Activated naive CD8-positive, alpha-beta T cell treated with anti-CD3 and anti-CD28 coated beads, Interleukin-2, amount 50 U/mL, for 24 hours (primary cell): Measurements from ENCODE around the gene CHD6.

Source experiments
- ATAC-seq: fragments of 150-1000 bp; cut with Tn5 transposase; one replicate; pipeline ENCODE4 v1.10.0; 2021
- DNase-seq: peaks from one replicate; pipeline ENCODE4 v3.0.0; 2021
- H3K27ac Mint-ChIP-seq: one replicate; pipeline ENCODE4 v1.8.0; 2021; ENCODE audit warnings: mild to moderate bottlenecking, mixed read lengths
- H3K27me3 Mint-ChIP-seq: one replicate; pipeline ENCODE4 v1.8.0; 2021; ENCODE audit warnings: mixed read lengths
- H3K36me3 Mint-ChIP-seq: one replicate; pipeline ENCODE4 v1.8.0; 2021; ENCODE audit warnings: low read depth, mixed read lengths
- H3K4me1 Mint-ChIP-seq: one replicate; pipeline ENCODE4 v1.8.0; 2021; ENCODE audit warnings: mixed read lengths
- H3K4me3 Mint-ChIP-seq: one replicate; pipeline ENCODE4 v1.8.0; 2021; ENCODE audit warnings: mild to moderate bottlenecking, moderate library complexity, mixed read lengths
- H3K9me3 Mint-ChIP-seq: one replicate; pipeline ENCODE4 v1.8.0; 2021; ENCODE audit warnings: mixed read lengths

The CHD6 gene

DNA sequence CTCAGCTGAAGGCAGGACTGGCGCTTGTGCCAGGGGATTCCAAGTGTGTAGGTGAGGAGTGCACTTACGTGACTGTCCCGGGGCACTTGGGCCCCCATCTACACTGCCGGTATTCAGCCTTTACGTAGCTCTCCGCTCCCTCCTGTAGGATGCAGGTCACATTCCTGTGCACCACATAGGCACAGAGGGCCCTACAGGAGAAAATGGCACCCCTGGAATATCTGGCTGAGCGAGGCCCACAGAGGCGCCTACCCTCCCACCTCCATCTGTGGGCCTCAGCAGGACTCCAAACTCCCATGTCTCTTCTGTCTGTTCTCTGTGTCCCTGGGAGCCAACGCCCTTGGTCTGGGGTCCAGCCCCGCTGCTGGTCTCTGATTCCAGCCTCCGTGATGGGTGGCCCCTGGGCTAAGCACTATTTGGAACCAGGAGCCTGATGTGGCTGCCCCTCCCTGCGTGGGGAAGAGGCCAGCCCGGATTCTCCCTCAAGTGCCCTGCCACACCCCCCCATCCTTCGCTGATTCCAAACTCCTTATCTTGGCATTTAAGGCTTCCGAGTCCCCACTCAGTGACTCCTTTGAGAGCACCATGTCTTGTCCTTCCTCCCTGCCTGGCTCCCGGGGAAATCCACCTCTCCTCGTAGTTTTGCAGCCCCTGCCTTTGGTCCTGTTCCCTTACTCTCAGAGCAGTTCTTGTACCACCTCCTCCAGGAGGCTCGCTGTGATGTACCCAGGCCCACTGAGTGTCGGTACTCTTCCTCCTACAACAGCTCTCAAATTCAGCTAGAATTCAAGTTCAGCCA, 253.0 kb downstream of the CHD6 start:
- no peaks in the 10 kb centered on the region for H3K9me3 Mint-ChIP-seq
- no peak overlapping the region for H3K27ac Mint-ChIP-seq
- ATAC-seq (no peak), DNase-seq (no peak)
- H3K4me3 Mint-ChIP-seq: no peak overlapping the region
- no peaks in the 10 kb centered on the region for H3K36me3 Mint-ChIP-seq
- peaks cover 32% of the 10 kb centered on the region for H3K27me3 Mint-ChIP-seq
- H3K4me1 Mint-ChIP-seq: peaks cover 5% of the 10 kb centered on the region

DNA sequence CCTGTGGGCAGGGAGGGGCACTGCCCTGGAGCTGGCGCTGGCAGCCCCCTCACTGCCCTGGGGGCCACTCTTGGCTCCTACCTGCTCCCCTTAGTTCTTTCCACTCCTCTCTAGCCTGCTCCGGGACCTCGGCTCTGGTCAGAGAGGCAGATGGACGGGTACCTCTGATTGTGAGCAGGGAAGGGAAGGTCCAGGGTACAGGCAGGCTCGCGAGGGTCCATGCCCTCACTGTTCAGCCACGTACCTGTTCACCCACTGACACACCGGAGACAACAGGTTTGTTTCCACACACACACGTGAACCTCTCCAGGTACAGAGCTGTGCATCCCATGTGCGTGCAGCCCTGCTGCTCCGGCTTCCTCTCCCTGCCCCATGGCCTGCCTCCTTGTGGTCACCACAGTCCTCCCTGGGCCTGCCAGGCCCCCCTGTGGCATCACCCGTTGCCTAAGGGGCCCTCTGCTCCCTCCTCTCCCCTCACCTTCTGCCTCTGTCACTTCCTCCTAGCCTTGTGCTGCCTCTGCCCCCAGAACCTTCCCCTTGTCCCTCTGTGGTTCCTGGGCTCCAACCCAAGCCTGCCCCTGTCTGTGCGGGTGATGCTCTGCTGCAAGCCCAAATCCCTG, 253.8 kb downstream of the CHD6 start:
- Mint-ChIP-seq H3K36me3 (no peaks in the 10 kb centered on the region), H3K27me3 (peaks cover 24% of the 10 kb centered on the region), H3K4me1 (peaks cover 5% of the 10 kb centered on the region), H3K9me3 (no peaks in the 10 kb centered on the region), H3K4me3 (no peak overlapping the region), H3K27ac (no peak overlapping the region)
- DNase-seq (no peak), ATAC-seq (no peak)

GRCh38 chr20:41363601-41364000, 254.6 kb downstream of the CHD6 start:
- H3K4me3 Mint-ChIP-seq: no peak overlapping the region
- ATAC-seq (no peak), DNase-seq (no peak)
- no peak overlapping the region for H3K27ac Mint-ChIP-seq
- peaks cover 5% of the 10 kb centered on the region for H3K4me1 Mint-ChIP-seq
- no peaks in the 10 kb centered on the region for H3K9me3 Mint-ChIP-seq
- H3K36me3 Mint-ChIP-seq: no peaks in the 10 kb centered on the region
- H3K27me3 Mint-ChIP-seq: peaks cover 20% of the 10 kb centered on the region

- Mint-ChIP-seq H3K27ac (no peak overlapping the region), H3K4me1 (peaks cover 5% of the 10 kb centered on the region), H3K36me3 (no peaks in the 10 kb centered on the region), H3K9me3 (no peaks in the 10 kb centered on the region), H3K4me3 (no peak overlapping the region), H3K27me3 (peaks cover 15% of the 10 kb centered on the region)
- ATAC-seq: no peak
- no peak for DNase-seq
Observed at GRCh38 chr20:41362748-41363140, 255.4 kb downstream of the CHD6 start.

DNA sequence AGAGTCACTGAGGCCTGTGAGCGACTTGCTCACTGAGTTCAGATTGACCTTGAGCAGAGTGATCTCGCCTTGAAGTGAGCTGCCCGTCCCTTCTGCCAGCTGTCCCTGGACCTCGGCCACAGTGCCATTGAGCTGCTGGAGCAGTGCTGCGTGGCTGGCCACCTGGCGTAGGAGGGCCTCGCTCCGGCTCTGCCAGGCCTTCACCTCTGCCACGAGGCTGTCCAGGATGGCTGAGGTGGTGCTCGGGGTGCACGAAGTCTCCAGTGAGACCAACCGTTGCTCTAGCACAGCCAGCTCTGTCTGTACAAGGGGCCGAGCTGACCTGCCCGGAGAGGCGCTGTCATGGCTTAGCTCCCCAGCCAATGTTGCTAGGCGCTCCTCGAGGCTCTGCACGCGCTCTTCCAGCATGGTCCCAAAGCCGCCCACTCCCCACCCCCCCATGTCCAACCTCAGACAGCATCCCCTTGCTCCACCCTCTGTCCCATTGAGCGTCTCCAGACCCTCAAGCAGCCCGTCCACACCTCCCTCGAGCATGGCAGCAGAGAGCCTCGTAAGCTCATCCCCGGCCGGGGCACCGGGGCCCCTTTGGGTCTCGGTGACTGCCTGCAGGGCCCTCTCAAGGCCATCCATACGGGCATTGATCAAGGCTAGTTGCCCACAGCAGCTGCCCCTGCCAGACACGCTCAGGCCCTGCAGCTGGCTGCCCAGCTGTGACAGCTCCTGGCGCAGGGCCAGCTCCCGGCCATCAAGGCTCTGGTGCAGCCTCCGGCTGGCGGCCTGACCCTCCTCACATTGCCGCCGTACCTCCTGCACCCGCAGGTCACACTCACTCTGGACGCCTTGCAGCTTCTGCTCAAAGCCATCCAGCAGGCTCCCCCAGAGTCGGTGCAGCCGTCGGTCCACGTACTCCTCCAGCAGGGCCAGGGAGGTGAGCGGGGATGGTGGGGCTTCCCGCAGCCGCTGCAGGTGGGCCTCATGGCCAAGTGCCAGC, 256.1 kb downstream of the CHD6 start:
- Mint-ChIP-seq H3K9me3 (no peaks in the 10 kb centered on the region), H3K27me3 (peaks cover 8% of the 10 kb centered on the region), H3K36me3 (no peaks in the 10 kb centered on the region), H3K4me1 (peaks cover 2% of the 10 kb centered on the region), H3K4me3 (no peak overlapping the region), H3K27ac (no peak overlapping the region)
- ATAC-seq (no peak), DNase-seq (no peak)

DNA sequence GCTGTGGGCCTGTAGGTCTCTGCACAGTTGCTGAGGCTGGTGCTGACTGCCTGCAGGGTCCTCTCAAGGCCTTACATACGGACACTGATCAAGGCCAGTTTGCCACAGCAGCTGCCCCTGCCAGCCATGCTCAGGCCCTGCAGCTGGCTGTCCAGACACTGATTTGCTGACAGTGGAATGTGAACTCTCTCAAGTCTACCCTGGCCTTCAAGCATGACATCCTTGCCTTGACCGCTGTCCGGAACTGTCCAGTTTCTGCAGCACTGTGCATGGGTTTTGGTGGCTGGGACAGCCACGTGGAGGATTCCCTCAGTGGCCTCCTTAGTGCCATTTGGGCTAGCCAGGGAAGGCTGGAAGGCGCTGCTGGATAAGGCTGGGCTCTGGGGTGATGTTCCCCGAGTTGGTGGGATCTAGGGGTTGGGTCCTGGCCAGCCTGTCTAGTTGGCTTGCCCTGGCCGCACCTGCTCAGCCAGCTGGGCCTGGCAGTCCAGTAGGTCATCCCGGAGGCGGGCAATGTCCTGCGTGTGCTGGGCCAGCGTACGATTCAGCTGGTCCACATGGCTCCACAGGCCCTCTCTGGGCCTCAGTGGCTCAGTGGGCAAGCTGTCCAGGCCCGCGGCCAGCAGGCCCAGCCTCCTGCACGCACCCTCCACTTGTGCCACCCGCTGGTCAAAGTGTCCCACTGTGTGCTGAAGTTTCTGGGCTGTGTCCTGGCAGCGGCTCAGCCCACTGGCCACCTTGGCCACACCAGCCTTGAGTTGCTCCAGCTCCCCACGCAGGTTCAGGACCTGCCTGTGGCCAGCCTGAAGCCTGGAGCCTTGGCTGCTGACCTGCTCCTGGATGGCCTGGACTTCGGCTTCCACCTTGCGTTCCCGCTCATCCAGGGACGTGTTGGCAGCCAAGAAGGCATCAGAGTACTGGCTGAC, 257.1 kb downstream of the CHD6 start:
- no peak for DNase-seq

GRCh38 chr20:41359541-41360011, 258.6 kb downstream of the CHD6 start:
- Mint-ChIP-seq H3K9me3 (no peaks in the 10 kb centered on the region), H3K27ac (no peak overlapping the region), H3K36me3 (no peaks in the 10 kb centered on the region), H3K4me1 (no peaks in the 10 kb centered on the region), H3K27me3 (no peaks in the 10 kb centered on the region), H3K4me3 (no peak overlapping the region)
- no peak for DNase-seq
- no peak for ATAC-seq

More for the DNA sequence above, 257.1 kb downstream of the CHD6 start:
- no peaks in the 10 kb centered on the region for H3K4me1 Mint-ChIP-seq
- H3K4me3 Mint-ChIP-seq: no peak overlapping the region
- no peak overlapping the region for H3K27ac Mint-ChIP-seq
- peaks cover 7% of the 10 kb centered on the region for H3K27me3 Mint-ChIP-seq
- no peak for ATAC-seq
- no peaks in the 10 kb centered on the region for H3K36me3 Mint-ChIP-seq
- H3K9me3 Mint-ChIP-seq: no peaks in the 10 kb centered on the region

GRCh38 chr20:41358717-41359116, 259.5 kb downstream of the CHD6 start:
- no peaks in the 10 kb centered on the region for H3K36me3 Mint-ChIP-seq
- H3K4me3 Mint-ChIP-seq: no peak overlapping the region
- no peaks in the 10 kb centered on the region for H3K27me3 Mint-ChIP-seq
- H3K4me1 Mint-ChIP-seq: no peaks in the 10 kb centered on the region
- H3K9me3 Mint-ChIP-seq: no peaks in the 10 kb centered on the region
- ATAC-seq: no peak
- no peak for DNase-seq
- no peak overlapping the region for H3K27ac Mint-ChIP-seq

DNA sequence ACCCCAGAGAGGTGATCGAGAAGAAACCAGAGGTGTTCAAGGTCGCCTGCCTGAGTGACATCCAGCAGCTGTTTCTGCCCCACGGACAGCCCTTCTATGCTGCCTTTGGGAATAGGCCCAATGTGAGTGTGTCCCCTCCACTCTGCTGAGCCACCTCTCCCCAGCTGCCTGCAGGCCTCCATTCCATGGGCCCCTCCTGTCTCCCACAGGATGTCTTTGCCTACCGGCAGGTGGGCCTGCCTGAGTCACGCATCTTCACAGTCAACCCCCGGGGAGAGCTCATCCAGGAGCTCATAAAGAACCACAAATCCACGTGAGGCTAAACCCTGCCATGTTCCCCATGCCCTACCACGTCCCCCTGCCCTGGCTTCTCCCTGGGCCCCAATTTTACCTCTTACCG, 259.9 kb downstream of the CHD6 start:
- H3K4me3 Mint-ChIP-seq: no peak overlapping the region
- no peaks in the 10 kb centered on the region for H3K27me3 Mint-ChIP-seq
- H3K4me1 Mint-ChIP-seq: no peaks in the 10 kb centered on the region
- no peak overlapping the region for H3K27ac Mint-ChIP-seq
- H3K9me3 Mint-ChIP-seq: no peaks in the 10 kb centered on the region
- no peaks in the 10 kb centered on the region for H3K36me3 Mint-ChIP-seq
- ATAC-seq (no peak), DNase-seq (no peak)

- H3K4me3 Mint-ChIP-seq: no peak overlapping the region
- ATAC-seq: no peak
- no peaks in the 10 kb centered on the region for H3K27me3 Mint-ChIP-seq
- H3K27ac Mint-ChIP-seq: no peak overlapping the region
- DNase-seq: no peak
- no peaks in the 10 kb centered on the region for H3K9me3 Mint-ChIP-seq
- H3K36me3 Mint-ChIP-seq: no peaks in the 10 kb centered on the region
- H3K4me1 Mint-ChIP-seq: no peaks in the 10 kb centered on the region
Observed at GRCh38 chr20:41357424-41358163, 260.6 kb downstream of the CHD6 start.

DNA sequence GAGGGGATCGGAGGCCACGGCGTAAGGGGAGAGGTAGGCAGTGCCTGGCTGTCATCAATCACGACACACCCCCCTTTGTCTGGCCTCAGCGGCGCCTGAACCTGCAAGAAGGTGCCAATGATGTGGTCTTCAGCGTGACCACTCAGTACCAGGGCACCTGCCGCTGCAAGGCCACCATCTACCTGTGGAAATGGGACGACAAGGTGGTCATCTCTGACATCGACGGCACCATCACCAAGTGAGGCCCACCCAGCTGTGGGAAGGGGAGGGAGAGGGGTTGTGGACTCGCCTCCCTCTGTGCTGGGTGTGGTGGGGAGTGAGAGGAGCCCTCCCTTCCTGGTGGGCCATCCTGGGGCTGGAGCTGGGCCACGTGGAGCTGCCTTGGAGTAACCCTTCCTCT, 261.2 kb downstream of the CHD6 start:
- H3K4me3 Mint-ChIP-seq: no peak overlapping the region
- H3K9me3 Mint-ChIP-seq: no peaks in the 10 kb centered on the region
- no peaks in the 10 kb centered on the region for H3K27me3 Mint-ChIP-seq
- H3K36me3 Mint-ChIP-seq: no peaks in the 10 kb centered on the region
- no peak for DNase-seq
- no peaks in the 10 kb centered on the region for H3K4me1 Mint-ChIP-seq
- no peak for ATAC-seq
- no peak overlapping the region for H3K27ac Mint-ChIP-seq

- Mint-ChIP-seq H3K4me1 (no peaks in the 10 kb centered on the region), H3K36me3 (no peaks in the 10 kb centered on the region), H3K9me3 (no peaks in the 10 kb centered on the region), H3K4me3 (no peak overlapping the region), H3K27me3 (no peaks in the 10 kb centered on the region), H3K27ac (no peak overlapping the region)
- ATAC-seq (no peak), DNase-seq (no peak)
Observed at GRCh38 chr20:41355598-41356203, 262.5 kb downstream of the CHD6 start.

GRCh38 chr20:41355192-41355591, 263.0 kb downstream of the CHD6 start:
- no peaks in the 10 kb centered on the region for H3K4me1 Mint-ChIP-seq
- H3K36me3 Mint-ChIP-seq: no peaks in the 10 kb centered on the region
- H3K27me3 Mint-ChIP-seq: no peaks in the 10 kb centered on the region
- H3K27ac Mint-ChIP-seq: no peak overlapping the region
- no peak overlapping the region for H3K4me3 Mint-ChIP-seq
- DNase-seq (no peak), ATAC-seq (no peak)
- H3K9me3 Mint-ChIP-seq: no peaks in the 10 kb centered on the region
